ENCODE data around the gene UNCX. TPM values are rescaled to one million over a fixed set of nuclear protein-coding genes. Genes with fewer than 3 reads are reported as not detected.

Gene UNCX
- total RNA-seq, 2 donors from 2014 or later, result 0.13 TPM; not detected in 1

- Histone ChIP-seq H3K4me3 (ENCODE audit: low read length) (no peak overlapping the region), H3K27ac (ENCODE audit: low read depth, low read length) (no peak overlapping the region), H3K27me3 (ENCODE audit: control insufficient read depth, insufficient read depth, low read length, poor library complexity, severe bottlenecking) (peaks cover 4% of the 10 kb centered on the region), H3K4me1 (ENCODE audit: control insufficient read depth, insufficient read depth, low read length) (no peaks in the 10 kb centered on the region), H3K9ac (ENCODE audit: extremely low read depth, low read length, poor library complexity, severe bottlenecking) (no peak overlapping the region), H3K9me3 (ENCODE audit: control insufficient read depth, low read length) (no peaks in the 10 kb centered on the region), H3K36me3 (ENCODE audit: control insufficient read depth, insufficient read depth, low read length) (no peaks in the 10 kb centered on the region)
- no peak for DNase-seq
- H3K4me3 Mint-ChIP-seq, result no peak overlapping the region
- H3K36me3 Mint-ChIP-seq (ENCODE audit: low read depth), result no peaks in the 10 kb centered on the region
- whole genome bisulfite sequencing, 2 experiments (ENCODE audit: insufficient coverage in 1 of 2, insufficient read length in 1 of 2), result 84 to 86% methylated on average over 14 to 19 of the region's 19 CpGs
- no peak overlapping the region for H3K27ac Mint-ChIP-seq
- peaks cover 4% of the 10 kb centered on the region for H3K9me3 Mint-ChIP-seq
- H3K4me1 Mint-ChIP-seq, result no peaks in the 10 kb centered on the region
- peaks cover 4% of the 10 kb centered on the region for H3K27me3 Mint-ChIP-seq (ENCODE audit: insufficient read depth)
- no peak for TF ChIP-seq CTCF (conservative IDR thresholded peaks at IDR 0.05)
Measured at GRCh38 chr7:1283941-1284742, 51.5 kb downstream of the UNCX start.

DNA sequence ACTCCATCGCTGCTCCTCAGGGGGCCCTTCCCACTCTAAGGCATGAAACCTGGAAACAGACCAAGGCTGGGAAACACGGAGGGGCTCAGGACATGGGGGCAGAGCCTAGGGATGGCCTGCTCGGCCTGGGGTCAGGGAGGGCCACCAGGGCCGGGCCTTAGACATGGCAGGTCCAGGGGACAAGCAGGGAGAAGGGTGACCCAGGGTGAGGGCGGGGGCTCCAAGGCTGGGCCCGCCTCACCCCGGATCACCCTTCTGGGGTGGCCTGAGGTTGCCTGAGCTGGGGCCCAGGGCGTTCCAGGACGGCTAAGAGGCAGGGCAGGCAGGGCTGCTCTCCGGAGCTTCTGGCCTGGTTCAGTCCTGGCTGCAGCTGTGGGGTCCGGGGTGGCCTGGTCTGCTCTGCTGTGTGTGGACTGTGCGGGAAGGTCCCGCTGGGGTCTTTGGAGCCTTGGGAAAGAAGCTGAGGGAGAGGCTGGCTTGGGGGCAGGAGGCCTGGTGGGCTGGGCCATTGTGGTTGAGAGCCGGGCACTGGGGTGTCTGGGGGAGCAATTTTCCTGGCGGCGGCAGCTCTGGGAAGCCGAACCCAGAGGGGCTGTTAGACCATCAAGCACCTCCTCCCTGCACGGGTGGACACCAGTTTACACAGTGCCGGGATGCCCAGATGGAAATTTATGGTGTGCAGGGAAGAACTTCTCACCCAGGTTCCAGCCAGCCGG is 52.2 kb downstream of the UNCX start:
- Histone ChIP-seq H3K9me3 (ENCODE audit: control insufficient read depth, low read length) (no peaks in the 10 kb centered on the region), H3K27me3 (ENCODE audit: control insufficient read depth, insufficient read depth, low read length, poor library complexity, severe bottlenecking) (peaks cover 12% of the 10 kb centered on the region), H3K9ac (ENCODE audit: extremely low read depth, low read length, poor library complexity, severe bottlenecking) (no peak overlapping the region), H3K36me3 (ENCODE audit: control insufficient read depth, insufficient read depth, low read length) (no peaks in the 10 kb centered on the region), H3K4me3 (ENCODE audit: low read length) (no peak overlapping the region), H3K27ac (ENCODE audit: low read depth, low read length) (no peak overlapping the region), H3K4me1 (ENCODE audit: control insufficient read depth, insufficient read depth, low read length) (no peaks in the 10 kb centered on the region)
- no peak overlapping the region for H3K27ac Mint-ChIP-seq
- 87 to 89% methylated on average over 11 to 20 of the region's 20 CpGs for WGBS, 2 experiments (ENCODE audit: insufficient coverage in 1 of 2, insufficient read length in 1 of 2)
- H3K4me1 Mint-ChIP-seq, result no peaks in the 10 kb centered on the region
- H3K36me3 Mint-ChIP-seq (ENCODE audit: low read depth), result no peaks in the 10 kb centered on the region
- H3K4me3 Mint-ChIP-seq, result no peak overlapping the region
- H3K9me3 Mint-ChIP-seq, result no peaks in the 10 kb centered on the region
- H3K27me3 Mint-ChIP-seq (ENCODE audit: insufficient read depth), result peaks cover 3% of the 10 kb centered on the region
- DNase-seq, result no peak
- no peak for TF ChIP-seq CTCF (conservative IDR thresholded peaks at IDR 0.05)

DNA sequence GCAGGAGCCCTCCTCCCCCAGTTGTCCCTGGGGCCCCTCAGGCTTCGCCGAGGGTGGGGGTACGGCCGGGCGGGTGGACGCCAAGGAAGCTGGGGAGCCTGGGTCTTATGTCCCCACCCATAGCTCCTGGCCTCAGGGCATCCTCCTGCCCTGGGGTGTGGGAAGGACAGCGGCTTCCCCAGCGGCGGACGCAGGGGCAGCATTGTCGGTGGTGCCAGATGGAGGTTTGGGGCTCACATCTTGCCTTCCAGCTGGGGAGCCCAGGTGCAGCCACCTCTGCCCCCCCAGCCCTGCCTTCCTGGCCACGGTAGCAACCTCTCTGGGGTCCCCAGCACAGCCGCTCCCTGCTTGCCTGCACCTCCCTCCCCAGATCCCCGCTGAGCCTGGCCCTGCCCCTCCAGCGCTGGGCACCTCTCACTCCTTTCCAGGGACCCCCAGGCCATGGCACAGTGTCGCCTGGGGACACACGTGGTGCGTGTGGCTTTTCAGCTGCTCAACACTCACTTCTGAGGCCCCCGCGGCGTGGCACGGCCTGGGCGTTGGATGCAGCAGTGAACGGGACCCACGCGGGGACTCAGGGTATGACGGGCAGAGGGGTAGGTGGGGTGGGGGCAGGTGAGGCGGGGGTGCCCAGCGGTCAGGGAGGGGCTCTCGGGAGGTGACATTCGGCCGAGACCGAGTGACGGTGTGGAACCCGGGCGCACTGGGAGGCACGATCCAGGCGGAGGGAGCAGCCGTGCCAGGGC is 53.1 kb downstream of the UNCX start:
- Histone ChIP-seq H3K9me3 (ENCODE audit: control insufficient read depth, low read length) (no peaks in the 10 kb centered on the region), H3K36me3 (ENCODE audit: control insufficient read depth, insufficient read depth, low read length) (no peaks in the 10 kb centered on the region), H3K4me1 (ENCODE audit: control insufficient read depth, insufficient read depth, low read length) (no peaks in the 10 kb centered on the region), H3K4me3 (ENCODE audit: low read length) (no peak overlapping the region), H3K27me3 (ENCODE audit: control insufficient read depth, insufficient read depth, low read length, poor library complexity, severe bottlenecking) (peaks cover 20% of the 10 kb centered on the region), H3K9ac (ENCODE audit: extremely low read depth, low read length, poor library complexity, severe bottlenecking) (no peak overlapping the region), H3K27ac (ENCODE audit: low read depth, low read length) (no peak overlapping the region)
- DNase-seq, result no peak
- 93% methylated on average over 17 to 39 of the region's 39 CpGs for WGBS, 2 experiments (ENCODE audit: insufficient coverage in 1 of 2, insufficient read length in 1 of 2)
- peaks cover 4% of the 10 kb centered on the region for H3K27me3 Mint-ChIP-seq (ENCODE audit: insufficient read depth)
- H3K36me3 Mint-ChIP-seq (ENCODE audit: low read depth), result no peaks in the 10 kb centered on the region
- no peak for TF ChIP-seq CTCF (conservative IDR thresholded peaks at IDR 0.05)
- H3K4me1 Mint-ChIP-seq, result no peaks in the 10 kb centered on the region
- no peaks in the 10 kb centered on the region for H3K9me3 Mint-ChIP-seq
- H3K27ac Mint-ChIP-seq, result no peak overlapping the region
- H3K4me3 Mint-ChIP-seq, result no peak overlapping the region

Other genes with a start within 250 kb of the UNCX start
- gene CYP2W1, start 249.7 kb upstream of the UNCX start, total RNA-seq, result not detected
- gene GPR146, start 188.3 kb upstream of the UNCX start, total RNA-seq, result under 1 TPM; 0.66 to 0.75 TPM
- under 1 TPM; 0.35 to 0.51 TPM for gene GPER1, start 144.8 kb upstream of the UNCX start, total RNA-seq
- gene ZFAND2A, start 72.7 kb upstream of the UNCX start, total RNA-seq, result 10 to 100 TPM; 14.9 to 17.1 TPM
- gene MICALL2, start 226.6 kb downstream of the UNCX start, total RNA-seq, result 10 to 100 TPM; 19.4 to 24.8 TPM